Epidermal melanocyte (primary cell): ENCODE data around the gene MAP2.
"Not testable (repeated sequence)": the region's sequence is repeated elsewhere in the genome, so short reads cannot be mapped to it uniquely, and the experiment has no call there.

Source experiments
- DNase-seq: peaks from one replicate; pipeline ENCODE4 v3.0.0; 2011; ENCODE audit warnings: low spot score; ENCODE audit not compliant: insufficient read length

The MAP2 gene

GRCh38 chr2:209591021-209591420, 167.2 kb downstream of the MAP2 start:
- no peak for DNase-seq

GRCh38 chr2:209592106-209592505, 168.3 kb downstream of the MAP2 start:
- DNase-seq: no peak

DNA sequence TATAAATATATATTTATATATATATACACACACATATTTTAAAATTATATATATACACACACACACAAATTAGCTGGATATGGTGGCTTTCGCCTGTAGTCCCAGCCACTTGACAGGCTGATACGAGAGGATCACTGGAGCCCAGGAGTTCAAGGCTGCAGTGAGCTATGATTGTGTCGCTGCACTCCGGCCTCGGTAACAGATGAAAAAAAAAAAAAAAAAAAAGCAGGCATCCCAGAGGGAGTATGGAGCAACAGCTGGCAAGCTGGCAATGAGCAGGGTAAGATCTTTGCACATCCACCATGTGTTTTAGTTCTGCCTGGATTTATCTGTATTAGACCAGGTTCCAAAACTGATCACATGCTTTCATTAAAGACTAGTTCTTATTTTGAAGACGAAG, 170.1 kb downstream of the MAP2 start:
- DNase-seq: no peak

GRCh38 chr2:209596262-209596661, 172.4 kb downstream of the MAP2 start:
- no peak for DNase-seq

- not testable (repeated sequence) for DNase-seq
Observed at GRCh38 chr2:209598227-209598626, 174.4 kb downstream of the MAP2 start.

DNA sequence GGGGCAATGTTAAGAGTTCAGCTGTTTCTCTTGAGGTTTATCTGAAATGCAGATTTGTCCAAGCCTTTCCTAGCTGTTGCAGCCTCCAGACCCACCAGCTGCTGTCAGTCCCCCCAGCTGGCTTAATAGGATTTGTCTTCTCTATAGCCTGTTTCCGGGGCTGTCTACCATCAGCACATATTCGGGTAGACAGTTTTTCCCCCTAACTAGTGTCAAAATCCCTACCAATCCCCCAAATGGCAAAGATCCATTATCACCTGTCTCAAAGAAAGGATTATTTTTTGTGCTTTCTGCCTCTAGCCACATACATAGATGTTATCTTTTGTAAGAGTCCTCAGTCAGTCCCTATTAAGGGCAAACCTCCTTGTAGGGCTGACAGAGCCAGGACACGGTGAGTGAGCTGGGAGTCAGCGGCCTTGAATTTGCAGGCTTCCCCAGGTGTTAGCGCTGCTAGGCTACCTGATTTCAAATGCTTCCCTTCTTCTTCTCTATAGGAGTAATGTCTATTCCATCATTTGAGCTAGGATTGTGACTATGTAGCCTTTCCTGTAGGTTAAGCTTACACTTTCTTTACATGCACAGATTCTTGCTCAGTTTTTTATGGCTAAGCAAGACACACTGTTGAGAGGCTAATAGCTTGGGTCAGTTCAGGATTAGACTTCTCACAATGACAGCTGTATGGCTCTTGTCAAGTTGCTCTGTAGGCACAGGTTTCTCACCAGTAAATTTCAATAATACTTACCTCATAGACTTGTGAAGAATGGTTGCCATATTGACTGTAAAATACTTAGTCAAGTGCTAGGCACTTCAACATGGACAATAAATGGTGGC, 176.7 kb downstream of the MAP2 start:
- no peak for DNase-seq

DNA sequence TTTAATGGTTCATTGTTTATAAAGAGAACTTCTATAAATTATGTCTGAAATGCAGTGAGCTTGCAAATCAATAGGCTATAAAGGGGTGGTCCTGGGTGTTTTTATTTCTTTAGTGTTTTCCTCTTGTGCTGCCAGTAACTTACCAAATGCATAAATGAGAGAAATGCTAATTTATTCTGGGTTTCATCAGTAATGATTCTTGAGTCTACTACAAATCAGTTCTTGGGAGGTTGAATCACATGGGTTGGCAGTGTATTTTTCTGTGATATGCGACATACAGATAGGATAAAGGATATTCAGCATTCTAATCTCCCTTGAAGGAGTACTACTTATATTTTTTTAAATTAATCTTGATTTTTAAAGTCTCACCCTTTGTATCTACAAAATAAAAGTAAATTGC, 177.7 kb downstream of the MAP2 start:
- DNase-seq: no peak

DNA sequence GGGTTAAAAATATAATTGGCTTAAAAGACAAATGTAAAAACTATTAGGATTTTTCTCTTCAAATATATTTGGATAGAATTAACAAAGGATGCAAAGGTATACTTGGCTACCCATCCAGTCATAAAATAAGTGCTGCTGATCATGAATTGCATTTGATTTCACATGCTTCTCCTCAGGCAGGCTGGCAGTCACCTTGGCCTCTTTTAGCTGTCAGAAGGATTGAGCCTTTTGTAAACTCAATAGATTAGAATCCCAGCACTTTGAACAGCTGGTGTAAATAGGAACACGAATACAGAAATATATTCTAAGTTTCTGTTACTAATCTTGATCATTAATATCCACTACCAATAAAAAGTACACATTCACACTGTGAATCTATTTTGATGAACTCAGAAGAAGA, 178.4 kb downstream of the MAP2 start:
- DNase-seq: no peak

- no peak for DNase-seq
Observed at GRCh38 chr2:209609531-209609930, 185.7 kb downstream of the MAP2 start.

GRCh38 chr2:209610631-209611030, 186.8 kb downstream of the MAP2 start:
- no peak for DNase-seq

GRCh38 chr2:209613649-209614305, 189.9 kb downstream of the MAP2 start:
- DNase-seq: no peak

DNA sequence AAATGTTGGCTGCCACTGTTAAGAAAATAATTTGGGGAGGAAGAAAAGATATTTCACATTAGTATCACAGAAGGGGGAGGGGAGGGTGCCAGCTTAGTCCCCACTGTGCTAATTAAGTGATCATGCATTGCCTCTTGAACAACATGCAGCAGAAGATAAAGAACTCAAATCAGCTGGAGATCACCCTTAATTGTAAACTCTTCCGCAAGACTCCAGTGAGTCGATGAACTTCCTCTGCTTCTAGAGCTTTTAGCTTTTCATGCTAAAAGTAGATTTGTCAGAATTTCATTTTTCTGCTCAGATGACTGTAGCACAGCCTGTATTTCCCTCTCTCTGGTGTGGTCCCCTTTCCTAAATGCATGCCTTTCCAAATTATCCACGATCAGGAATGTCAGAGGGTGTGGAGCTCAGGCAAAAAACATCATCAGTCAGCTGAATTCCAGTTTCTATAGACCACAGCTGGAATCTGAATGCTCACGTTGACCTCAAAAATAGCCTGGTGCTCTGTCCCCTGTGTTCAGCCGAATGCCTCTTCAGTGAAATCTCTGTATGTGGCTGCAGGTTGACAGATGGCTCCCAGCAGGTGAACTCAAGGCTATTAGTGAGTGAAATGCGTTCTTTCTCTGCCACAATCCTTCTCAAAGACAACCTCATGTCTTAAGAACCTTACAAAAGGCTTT, 191.0 kb downstream of the MAP2 start:
- no peak for DNase-seq

- no peak for DNase-seq
Observed at GRCh38 chr2:209619782-209620181, 195.9 kb downstream of the MAP2 start.

GRCh38 chr2:209624192-209624938, 200.5 kb downstream of the MAP2 start:
- DNase-seq: no peak

GRCh38 chr2:209629597-209629996, 205.8 kb downstream of the MAP2 start:
- DNase-seq: no peak

DNA sequence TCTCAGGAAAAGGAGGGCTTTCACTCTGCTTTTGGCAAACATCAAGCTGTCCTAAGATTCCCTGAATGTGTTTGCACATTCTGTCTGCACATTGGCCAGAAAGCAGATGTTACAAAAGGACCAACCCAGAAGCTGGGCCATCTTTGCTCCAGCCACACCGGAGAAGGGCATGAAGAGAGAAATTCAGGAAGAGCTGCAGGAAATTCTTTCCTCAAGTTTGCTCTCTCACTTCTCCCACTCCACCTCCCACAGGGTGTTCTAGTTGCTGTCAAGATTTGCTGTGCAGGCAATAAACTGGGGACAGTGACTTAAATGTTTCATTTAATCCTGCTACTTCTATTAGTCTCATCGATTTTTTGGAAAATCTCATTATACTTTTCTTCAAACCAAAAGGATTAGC, 210.1 kb downstream of the MAP2 start:
- DNase-seq: no peak

DNA sequence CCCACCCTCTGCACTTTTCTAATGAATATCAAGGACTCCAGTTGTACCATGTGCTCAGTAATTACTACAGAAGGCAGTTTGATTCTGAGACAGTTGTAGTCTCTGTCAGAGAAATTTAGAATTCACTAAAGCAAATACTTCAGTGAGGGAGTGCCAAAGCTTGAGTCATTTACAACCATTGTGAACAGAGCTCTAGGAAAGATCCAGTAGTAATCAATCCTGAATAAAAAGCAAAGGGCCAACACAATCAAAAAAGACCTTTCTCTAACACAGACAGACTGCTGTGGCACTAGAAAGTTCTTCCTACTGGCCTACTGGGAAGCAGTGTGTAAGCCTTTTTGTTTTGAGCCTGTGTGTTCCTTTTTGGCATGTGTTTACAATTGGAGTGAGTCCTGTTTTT, 212.2 kb downstream of the MAP2 start:
- DNase-seq: no peak

DNA sequence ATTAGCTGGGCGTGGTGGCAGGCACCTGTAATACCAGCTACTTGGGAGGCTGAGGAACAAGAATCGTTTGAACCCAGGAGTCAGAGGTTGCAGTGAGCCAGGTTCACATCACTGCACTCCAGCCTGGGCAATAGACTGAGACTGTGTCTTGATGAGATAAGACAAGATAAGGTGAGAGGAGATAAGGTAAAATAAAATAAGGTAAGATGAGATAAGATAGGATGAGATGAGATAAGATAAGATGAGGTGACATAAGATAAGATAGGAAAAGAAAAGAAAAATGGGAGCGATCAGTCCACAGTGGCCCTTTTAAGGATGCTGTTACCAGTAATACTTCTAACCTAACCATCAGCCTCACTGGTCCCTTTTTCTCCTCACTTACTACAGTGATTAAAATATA, 213.4 kb downstream of the MAP2 start:
- DNase-seq: no peak

DNA sequence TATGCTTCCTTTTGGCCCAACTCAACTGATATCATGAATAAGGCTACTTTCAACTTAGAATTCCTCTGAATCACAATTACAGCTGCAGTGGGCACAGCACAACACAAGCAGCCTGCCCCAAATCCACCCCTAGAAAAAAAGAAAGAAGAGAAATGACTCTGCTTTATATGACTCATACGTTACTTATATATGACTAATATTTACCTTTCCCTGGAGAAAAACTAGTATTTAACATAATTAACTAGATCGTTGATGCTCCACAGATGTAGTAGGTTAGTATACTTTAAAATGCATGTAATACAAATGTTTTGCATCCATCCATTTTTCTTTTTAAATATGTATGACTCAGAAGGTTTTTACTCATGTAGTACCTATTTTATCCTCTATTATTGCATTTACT, 214.5 kb downstream of the MAP2 start:
- DNase-seq: no peak

GRCh38 chr2:209640358-209640757, 216.5 kb downstream of the MAP2 start:
- DNase-seq: no peak

GRCh38 chr2:209642146-209642820, 218.4 kb downstream of the MAP2 start:
- DNase-seq: no peak
